HG03571 (cell line): ENCODE results near the gene CTLA4.

Source experiments
- ATAC-seq: cut with Tn5 transposase; IDR thresholded peaks from one replicate; pipeline ENCODE4 v1.9.1; 2021; ENCODE audit not compliant: unreplicated experiment

The CTLA4 gene

DNA sequence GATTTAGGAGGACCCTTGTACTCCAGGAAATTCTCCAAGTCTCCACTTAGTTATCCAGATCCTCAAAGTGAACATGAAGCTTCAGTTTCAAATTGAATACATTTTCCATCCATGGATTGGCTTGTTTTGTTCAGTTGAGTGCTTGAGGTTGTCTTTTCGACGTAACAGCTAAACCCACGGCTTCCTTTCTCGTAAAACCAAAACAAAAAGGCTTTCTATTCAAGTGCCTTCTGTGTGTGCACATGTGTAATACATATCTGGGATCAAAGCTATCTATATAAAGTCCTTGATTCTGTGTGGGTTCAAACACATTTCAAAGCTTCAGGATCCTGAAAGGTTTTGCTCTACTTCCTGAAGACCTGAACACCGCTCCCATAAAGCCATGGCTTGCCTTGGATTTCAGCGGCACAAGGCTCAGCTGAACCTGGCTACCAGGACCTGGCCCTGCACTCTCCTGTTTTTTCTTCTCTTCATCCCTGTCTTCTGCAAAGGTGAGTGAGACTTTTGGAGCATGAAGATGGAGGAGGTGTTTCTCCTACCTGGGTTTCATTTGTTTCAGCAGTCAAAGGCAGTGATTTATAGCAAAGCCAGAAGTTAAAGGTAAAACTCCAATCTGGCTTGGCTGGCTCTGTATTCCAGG lies at the start of gene CTLA4:
Gene CTLA4, plus strand, starts transcription at position 211 of the 640 bp plus-strand sequence. Its CDS starts 172 bp downstream, at position 383.
- no peak for ATAC-seq

- no peak for ATAC-seq
Measured at GRCh38 chr2:203818656-203819055, 48.9 kb upstream of the CTLA4 start.

DNA sequence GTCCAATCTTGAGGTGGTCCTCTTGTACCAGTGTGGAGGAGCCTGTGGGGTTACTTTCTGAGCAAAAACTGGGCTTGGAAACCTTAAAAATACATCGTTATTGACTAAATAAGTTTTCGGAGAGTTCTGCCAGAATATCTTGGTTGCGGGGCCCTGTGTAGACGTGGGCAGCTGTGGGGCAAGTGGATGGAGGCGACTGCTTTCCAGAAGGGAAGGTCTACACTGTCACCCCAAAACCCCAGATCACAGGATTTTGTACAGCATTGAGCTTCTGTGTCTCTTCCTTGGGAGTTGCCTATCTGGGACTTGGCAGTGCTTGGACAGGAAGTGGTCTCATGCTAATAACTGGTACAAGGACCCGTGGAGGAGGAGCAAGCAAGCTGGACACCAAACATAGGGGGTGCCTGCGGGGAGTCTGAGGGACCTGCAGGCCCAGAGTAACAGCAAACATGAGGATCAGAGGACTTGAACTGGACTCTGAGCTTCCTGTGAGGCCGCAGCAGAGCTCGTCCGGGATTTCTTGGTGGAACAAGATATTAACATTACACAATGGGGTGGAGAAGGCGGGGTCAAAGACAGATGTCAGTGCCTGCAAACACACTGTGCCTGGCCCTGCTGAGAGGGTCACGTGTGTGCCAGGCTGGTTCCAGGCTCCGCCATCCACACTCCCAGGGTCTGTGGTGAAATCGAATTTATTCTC lies 48.0 kb upstream of the CTLA4 start:
- ATAC-seq, result no peak

DNA sequence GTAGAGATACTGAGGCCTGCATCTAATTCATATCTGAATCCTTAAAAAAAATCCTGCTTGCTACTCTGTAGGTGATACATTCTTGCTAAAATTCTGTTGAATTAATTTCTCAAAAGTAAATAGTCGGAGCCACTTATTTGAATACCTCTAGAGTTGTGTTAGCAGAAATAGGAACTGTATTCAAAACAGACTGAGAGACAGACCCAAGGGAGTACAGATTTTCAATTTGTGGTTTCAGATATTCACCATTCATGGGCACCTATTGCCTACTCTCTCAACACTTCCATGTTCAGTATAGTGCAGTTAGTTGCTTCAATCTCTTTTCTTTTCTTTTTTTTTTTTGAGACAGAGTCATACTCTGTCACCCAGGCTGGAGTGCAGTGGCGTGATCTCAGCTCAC lies 46.6 kb upstream of the CTLA4 start:
- peak; percentile 84 for ATAC-seq

GRCh38 chr2:203822240-203822639 lies 45.3 kb upstream of the CTLA4 start:
- no peak for ATAC-seq

- ATAC-seq, result no peak
Measured at GRCh38 chr2:203823173-203823572, 44.4 kb upstream of the CTLA4 start.

- ATAC-seq, result no peak
Measured at GRCh38 chr2:203824057-203824456, 43.5 kb upstream of the CTLA4 start.

DNA sequence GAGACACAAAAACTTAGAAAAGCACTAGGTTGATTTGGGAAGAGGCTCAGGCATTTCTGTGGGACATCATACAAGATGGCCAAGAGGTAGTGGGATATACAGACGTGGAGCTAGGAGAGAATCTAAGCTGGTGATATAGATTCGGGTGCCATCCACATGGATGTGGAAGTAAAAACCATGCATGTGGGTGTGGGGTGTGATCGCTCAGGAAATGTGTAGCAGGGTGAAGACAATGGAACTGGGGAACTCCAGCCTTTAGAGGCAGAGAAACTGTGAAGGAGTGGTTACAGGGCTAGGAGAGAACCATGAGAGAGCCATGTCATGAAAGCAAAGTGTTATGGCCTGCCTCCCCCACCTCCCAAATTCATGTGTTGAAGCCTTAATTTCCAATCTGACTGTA lies 43.0 kb upstream of the CTLA4 start:
- ATAC-seq, result no peak

DNA sequence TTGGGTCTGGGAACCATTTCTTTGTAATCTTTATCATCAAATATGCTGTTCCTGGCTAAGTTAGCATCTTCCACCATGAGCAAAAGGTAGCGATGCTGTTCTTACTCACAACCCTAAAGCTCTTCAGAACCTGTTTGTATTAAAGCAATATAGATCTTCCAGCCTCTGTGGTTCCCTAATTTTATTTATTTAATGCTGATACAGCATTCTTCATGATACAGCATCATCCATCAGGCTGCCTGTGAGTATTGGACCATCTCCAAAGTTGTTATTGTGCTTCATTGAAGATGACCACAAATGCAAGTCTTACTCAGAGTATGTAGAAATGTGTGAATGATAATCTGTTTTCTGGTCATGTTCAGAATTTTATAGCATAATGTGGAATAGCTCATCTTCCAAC lies 40.9 kb upstream of the CTLA4 start:
- ATAC-seq, result no peak

GRCh38 chr2:203830304-203831055 lies 37.1 kb upstream of the CTLA4 start:
- no peak for ATAC-seq

- ATAC-seq, result no peak
Measured at GRCh38 chr2:203835420-203835819, 32.2 kb upstream of the CTLA4 start.

GRCh38 chr2:203835892-203836800 lies 31.4 kb upstream of the CTLA4 start:
- no peak for ATAC-seq

DNA sequence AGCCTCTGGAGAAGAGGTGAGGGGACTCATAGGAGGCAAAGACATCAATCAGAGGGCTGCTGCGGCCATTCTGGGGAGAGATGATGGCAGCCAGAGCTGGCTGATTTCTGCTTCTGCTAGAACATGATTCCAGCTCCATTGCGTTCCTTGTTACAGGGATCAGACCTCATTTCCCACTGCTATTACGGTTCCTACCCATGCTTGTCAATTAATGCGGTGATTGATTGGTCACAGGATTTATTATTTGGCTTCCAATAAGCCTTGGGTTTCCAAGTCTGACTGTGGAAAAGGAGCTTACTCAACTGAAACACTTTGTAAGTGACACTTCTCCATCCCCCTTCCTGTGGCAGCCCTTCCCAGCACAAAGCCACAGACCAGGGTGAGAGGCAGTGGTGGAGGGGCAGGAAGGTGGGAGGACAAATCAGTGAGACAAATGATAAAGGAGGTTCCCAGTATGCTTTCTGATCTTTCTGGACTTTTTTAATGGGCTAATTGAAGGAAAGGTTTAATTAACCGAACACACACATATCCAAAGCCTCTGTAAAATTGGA lies 26.8 kb upstream of the CTLA4 start:
- no peak for ATAC-seq

- no peak for ATAC-seq
Measured at GRCh38 chr2:203841654-203842053, 25.9 kb upstream of the CTLA4 start.

- ATAC-seq, result no peak
Measured at GRCh38 chr2:203842373-203842772, 25.2 kb upstream of the CTLA4 start.

DNA sequence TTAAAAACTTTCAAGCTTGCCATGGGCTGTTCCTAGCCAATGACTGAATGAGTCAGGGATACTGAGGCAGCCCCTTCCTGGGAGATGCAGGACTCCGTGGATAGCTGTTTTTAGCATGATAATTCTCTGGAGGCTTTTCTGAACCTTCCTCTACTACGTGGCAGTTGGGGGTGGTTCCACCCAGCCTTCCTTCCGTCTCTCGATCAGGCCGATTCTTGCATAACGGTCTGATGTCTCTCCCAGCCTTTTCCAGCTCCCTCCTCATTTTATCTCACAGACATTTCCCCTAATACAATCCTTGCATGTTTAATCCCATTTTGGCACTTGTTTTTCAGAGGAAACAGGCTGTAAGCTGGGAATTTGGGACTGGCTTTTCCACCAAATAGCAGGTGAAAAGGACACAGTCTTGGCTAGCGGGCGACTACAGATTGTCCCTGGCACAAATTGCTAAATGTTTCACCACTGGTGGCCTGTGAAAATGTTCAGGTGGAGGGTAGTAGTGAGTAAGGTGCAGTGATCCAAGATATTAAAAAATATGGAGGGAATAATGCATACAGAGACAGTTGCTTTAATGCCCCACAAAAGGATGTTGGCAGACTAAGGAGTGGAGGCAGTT lies 21.0 kb upstream of the CTLA4 start:
- ATAC-seq, result no peak

DNA sequence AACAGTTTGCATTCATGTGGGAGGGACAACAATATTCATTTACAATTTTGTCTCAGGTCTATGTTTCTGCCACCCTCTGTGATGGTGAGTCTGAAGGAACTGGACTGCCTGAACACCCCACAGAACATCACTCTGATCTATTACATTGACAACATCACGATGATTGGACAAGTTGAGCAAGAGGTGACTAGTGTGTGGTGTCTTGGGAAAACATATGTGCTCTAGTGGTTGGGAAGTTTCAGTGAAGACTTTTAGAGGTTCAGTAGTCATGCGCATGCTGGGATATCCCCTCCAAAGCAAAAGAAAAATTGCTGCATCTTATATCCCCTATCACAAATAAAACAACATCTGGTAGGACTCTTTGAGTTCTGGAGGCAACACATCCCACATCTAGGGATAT lies 18.6 kb upstream of the CTLA4 start:
- ATAC-seq, result no peak

DNA sequence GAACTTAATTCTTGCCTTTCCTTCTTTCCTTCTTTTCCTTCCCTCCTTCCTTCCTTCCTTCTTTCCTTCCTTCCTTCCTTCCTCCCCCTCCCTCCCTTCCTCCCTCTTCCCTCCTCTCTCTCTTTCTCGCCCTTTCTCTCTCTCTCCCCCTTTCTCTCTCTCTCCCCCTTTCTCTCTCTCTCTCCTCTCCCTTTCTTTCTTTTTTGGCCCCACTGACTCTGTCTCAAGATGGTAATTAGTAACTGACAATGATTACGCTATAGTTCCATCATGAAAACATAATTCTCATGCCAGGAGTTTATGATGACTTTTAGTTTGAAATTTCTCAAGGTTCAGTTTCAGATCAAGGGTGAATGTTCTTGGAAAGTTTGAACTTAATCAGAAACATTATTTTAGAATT lies 14.8 kb upstream of the CTLA4 start:
- no peak for ATAC-seq

DNA sequence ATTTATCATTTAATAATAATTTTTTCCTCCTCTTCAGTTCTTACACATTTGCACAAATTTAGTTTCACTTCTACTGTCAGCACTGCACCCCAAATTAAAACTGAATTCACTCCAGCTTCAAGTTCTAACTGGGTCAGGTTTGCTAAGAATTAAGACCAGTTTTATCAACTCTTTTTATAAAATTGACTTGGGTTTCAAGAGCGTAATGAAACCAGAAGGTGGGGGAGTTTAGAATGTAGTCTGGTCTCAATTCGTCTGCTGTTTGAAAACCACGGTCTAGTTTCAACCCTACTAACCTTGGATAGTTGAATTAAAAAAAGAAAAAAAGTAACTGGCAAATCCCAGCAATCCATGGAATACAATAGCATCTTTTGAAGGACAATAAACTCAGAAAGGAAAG lies 14.3 kb upstream of the CTLA4 start:
- ATAC-seq, result no peak

DNA sequence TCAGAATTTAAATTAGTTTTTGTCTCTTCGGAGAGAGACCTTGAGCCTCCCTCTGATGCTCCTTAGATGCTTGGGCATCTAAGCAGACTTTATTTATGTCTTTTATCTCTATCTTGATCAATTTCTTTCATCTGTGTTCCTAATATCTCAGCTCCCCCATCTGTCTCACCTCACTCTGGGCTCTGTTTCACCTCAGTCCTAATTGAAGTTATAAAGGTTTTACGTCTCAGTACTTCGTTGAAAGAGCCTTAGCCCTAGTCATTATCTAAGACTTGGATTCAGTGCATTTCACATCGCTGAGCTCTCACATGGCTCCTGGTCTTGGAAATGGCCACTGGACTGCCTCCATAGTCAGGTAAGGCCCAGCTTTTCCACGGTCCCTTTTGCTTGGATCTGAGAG lies 13.8 kb upstream of the CTLA4 start:
- ATAC-seq, result no peak
